ENCODE results near the gene OR6K6. TPM values are rescaled to one million over a fixed set of nuclear protein-coding genes. Genes with fewer than 3 reads are reported as not detected.

Gene OR6K6, protein sequence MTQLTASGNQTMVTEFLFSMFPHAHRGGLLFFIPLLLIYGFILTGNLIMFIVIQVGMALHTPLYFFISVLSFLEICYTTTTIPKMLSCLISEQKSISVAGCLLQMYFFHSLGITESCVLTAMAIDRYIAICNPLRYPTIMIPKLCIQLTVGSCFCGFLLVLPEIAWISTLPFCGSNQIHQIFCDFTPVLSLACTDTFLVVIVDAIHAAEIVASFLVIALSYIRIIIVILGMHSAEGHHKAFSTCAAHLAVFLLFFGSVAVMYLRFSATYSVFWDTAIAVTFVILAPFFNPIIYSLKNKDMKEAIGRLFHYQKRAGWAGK
- total RNA-seq: not detected

GRCh38 chr1:158754420-158754819, at the start of gene OR6K6:
Gene OR6K6, plus strand, starts transcription at chr1:158754720. Its CDS starts 168 bp downstream, at chr1:158754888.
- no peak for DNase-seq (ENCODE audit: low spot score)

DNA sequence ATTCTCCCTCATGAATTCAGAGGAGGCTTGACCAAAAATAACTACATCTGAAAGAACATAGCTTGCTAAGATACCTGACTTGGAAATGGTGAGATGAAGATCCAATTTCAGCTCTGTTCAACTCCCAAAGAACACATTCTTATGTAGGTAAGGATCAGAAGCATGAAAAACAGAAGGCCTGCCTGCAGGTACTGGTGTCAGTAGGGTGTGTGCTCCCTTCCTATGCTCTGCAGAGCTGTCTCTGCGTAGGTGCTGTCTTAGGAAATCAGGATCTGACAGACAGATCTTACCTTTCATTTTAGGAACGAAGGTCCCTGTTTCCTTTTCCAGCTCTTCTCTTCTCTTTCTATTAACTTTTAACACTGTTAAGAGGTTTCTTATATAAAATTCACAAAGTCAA, 48.4 kb upstream of the OR6K6 start:
- no peak for DNase-seq (ENCODE audit: low spot score)

DNA sequence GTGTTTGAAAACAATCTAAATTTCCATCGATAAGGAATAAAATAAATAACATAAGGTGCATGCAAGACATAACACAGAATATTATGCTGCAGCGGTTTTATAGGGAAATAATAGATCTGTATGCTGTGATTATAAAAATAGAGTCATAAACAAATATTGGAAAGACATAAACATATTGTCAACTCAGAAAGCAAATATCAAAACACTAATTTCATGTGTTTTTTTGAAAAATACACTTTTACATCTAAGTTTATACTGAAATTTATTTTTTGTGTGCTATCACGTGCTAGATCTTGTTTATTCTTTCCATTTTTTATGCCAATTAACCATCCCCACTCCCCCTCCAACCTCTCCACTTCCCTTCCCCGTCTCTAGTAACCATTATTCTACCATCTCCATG, 43.4 kb upstream of the OR6K6 start:
- no peak for DNase-seq (ENCODE audit: low spot score)

DNA sequence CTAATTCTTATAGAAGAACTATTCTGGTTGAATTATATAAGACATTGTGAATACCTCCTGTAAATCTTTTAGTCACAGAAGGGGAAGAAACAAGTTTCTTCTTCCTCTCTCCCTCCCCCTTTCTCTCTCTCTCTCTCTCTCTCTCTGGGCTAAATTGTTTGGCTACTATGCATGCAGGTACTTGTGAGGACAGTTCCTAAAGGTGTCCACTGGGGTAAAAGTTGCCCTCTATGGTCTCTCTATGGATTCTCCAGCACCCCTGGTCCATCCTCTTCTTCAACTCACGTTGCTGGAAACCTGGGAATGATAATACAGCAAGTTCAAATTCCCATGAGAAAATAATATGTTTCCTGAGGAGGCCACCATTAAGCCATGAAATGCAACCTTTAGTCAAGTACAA, 39.8 kb upstream of the OR6K6 start:
- DNase-seq (ENCODE audit: low spot score): no peak

GRCh38 chr1:158716335-158716734, 38.2 kb upstream of the OR6K6 start:
- DNase-seq (ENCODE audit: low spot score): no peak

DNA sequence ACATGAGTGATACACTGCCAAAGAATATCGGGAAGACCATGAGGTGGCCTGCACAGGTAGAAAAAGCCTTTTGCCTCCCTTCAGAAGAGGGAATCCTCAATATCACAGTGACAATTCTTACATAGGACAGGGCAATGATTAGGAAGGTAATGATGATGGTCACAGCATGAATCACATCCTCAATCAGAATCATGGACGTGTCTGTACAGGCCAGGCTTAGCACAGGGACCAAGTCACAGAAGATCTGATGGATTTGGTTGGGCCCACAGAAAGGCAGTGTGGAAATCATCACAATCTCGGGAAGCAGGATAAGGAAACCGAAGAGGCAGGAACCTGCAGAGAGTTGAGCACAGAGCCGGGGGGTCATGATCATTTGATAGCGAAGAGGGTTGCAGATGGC, 37.2 kb upstream of the OR6K6 start:
- DNase-seq (ENCODE audit: low spot score): no peak

DNA sequence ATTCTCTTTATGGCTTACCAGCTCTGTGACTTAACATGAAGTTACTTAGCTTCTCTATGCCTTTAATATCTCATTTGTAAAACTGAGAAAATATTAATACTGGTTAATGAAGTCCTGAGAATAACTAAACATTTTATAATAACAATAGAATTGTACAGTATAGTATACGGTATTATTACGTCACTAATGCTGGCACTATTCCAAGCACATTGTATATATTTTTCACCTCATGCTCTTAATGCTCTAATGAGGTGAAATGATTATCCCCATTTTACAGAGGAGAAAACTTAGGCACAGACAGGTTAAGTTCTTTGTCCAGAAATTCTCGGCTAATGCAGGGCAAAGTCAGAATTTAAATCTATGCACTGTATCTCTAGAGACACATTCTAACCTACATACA, 34.9 kb upstream of the OR6K6 start:
- no peak for DNase-seq (ENCODE audit: low spot score)

GRCh38 chr1:158720620-158721019, 33.9 kb upstream of the OR6K6 start, which contains the start of gene OR6K3:
Gene OR6K3, minus strand, starts transcription at chr1:158720720. Its CDS starts 2,605 bp downstream, at chr1:158718115.
- DNase-seq (ENCODE audit: low spot score): no peak

DNA sequence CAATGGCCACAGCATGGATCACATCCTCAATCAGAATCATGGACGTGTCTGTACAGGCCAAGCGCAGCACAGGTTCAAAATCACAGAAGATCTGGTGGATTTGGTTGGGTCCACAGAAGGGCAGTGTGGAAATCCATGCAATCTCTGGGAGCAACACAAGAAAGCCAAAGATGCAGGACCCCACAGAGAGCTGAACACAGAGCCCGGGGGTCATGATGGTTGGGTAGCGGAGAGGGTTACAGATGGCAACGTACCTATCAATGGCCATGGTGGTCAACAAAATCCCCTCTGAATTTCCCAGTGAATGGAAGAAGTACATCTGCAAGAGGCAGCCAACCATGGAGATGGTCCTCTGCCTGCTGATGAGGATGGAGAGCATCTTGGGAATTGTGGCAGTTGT, 30.1 kb upstream of the OR6K6 start:
- DNase-seq (ENCODE audit: low spot score): no peak

DNA sequence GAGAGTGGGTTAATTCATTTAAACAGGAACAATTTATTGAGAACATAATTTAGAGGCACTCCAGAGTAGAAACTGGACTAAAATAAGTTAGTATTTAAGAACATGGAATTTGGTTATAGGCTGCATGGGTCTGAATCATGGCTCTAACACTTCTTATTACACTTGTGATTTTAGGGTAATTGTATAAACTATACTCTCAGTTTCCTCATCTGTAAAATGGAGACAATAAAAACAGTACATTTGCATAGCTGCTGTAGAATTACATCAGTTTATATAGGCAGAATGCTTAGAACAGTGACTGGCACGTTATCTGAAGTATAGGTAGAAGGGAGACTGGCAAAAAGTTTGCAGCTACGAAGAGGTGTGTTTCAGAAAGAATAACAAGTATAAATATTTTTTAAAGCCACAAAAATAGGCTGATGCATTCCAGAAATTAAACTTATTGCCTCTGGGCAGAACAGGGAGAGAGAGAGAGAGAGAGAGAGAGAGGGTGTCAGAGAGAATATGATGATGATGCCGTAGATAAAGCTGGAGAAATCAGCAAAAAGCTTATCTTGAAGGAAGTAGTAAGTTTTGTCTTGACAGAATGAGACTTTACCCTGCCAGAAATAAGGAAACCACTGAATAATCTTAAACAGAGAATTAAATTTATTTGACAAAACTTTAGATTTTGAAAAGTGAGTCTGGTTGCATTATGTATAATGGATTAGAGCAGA, 25.9 kb upstream of the OR6K6 start:
- DNase-seq (ENCODE audit: low spot score): no peak

DNA sequence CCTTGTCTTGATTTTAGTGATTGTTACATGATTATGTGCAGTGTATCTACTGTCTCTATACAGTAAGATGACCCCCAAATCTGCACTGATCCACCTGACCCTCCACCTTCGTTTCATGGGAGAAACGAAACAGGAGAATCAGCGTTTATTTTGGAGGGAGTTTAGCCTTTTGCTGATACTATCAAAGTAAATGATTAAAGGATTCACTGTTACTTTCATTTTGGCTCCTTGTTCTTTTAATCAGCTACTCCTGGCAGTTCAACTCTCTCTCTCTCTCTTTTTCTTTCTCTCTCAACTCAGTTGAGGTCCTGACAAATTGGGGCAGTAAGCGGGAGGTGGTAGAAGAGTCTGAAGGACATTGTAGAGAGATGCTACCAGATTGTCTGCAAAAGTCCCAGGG, 24.1 kb upstream of the OR6K6 start:
- no peak for DNase-seq (ENCODE audit: low spot score)

- no peak for DNase-seq (ENCODE audit: low spot score)
Observed at GRCh38 chr1:158731707-158732106, 22.8 kb upstream of the OR6K6 start.

DNA sequence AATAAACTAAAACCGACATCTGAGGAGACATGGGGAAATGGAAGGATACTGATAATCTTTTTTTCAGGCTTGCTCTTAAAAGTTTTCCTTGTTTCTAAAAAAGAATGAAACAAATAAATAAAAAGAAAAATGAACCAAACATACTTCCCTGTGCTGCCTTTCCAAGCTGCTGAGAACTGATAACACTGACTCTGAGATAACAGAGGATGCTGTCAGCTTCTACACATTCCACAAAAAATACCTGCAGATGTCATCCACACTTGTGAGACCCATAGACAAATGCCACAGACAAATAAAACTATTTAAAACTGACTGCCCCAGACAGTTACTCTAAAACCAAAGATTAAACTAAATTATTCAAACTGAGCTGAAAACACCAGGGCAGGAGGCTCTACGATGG, 22.0 kb upstream of the OR6K6 start:
- no peak for DNase-seq (ENCODE audit: low spot score)

DNA sequence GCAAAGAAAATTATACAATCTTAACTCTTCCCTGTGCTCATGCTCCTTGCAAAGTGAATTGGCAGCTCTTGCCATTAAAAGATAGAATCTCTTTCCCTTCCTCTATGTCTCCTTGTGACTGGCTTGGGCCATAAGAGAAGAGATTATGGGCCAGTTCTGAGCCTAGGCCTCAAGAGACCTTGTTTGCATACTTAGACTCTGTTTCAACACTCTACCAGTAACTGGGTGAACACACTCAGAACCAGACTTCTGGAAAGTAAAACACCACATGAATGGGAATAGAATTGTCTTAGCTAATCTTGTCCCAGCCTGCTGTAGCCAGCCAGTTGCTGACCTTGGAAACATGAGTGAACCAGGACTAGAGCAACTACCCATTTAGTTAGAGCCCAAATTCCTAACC, 18.7 kb upstream of the OR6K6 start:
- DNase-seq (ENCODE audit: low spot score): no peak

DNA sequence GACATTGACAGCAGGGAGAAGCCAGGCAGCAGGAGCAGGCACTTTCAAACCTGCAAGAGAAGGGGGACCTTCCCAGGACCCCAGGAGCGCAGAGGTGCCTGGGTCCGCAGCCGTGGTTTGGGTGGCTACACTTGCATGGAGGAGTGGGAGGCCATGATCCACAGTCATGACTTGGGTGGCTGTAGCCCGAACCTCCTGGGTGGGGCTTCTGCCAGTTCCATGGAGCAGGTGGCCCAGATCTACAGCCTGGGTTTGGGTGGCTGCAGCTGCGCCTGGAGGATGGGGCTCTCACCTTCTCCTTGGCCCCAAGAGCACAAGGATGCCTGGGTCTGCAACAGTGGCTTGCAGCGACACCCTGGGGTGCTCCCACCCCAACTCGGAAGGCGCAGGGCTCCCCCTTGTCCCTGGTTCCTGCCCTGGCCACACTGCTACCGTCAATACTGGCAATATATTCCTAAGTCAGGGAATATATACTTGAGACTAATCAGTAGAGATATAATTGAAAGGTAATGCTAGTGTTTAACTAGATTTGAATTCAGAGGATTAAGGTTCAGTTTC, 2.3 kb upstream of the OR6K6 start:
- DNase-seq (ENCODE audit: low spot score): no peak

- no peak for DNase-seq (ENCODE audit: low spot score)
Observed at GRCh38 chr1:158771950-158772866, 17.7 kb downstream of the OR6K6 start, which contains the start of gene OR6N1. Gene OR6N1, minus strand, starts transcription at chr1:158772195. Its CDS starts 5,513 bp downstream, at chr1:158766682.

DNA sequence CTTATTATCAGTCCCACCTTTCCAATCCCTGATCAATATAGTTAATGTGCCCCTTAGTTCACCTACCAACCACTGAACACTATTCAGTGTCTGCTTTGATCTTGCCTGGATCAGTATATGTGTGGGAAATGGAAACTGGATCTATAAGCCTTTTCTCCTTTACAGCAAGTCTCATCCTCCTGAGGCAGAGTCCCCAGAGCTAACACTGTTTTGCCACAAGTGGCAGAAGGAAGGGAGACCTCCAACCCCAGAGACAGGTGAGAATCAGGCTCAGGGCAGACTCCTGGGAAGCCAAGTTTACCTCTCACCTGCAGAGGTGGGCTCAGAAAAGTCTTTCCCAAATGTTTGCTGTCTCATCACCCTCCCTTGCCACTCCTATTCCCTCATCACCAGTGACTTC, 26.6 kb downstream of the OR6K6 start, which contains the start of gene OR6N2:
Gene OR6N2, minus strand, starts transcription at position 101 of the 400 bp plus-strand sequence. CDS start 3,569 bp downstream, outside the sequence.
- no peak for DNase-seq (ENCODE audit: low spot score)

DNA sequence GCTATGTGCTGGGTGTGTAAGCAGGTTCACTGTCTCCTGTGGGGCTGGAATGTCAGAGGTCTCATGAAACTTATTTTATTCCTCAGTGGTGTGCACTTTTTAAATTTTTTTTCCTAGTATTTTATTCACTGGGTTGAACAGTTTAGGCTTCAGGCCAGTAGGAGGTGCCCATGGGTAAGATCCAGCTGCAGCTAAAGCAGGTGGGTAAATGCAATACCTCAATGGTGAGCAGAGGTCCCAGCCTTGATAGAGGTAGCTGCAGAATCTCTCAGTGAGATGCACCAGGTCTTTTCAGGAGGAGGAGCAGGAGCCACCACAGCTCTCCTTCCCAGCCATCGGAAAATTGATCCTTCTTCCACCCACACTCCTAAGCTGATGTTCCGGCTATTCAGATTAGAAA, 39.1 kb downstream of the OR6K6 start:
- no peak for DNase-seq (ENCODE audit: low spot score)

DNA sequence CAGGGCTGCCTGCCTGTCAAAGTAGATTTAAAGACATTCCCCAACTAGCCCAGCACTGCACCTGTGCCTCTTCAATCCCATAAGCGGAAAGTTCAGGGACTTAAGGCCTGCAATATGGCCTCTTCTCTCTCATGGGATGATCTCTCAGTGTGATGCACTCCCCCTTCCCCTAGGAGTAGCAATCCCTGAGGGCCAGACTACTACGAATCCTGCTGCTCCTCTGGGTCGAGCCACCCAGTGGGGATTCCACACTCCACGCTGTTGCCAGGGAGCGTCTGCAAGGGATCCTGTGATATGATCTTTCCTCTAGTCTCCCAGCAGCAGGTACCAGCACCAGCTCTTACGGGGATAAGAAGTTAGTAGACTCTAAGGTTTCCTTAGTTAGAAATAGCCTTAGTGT, 39.7 kb downstream of the OR6K6 start:
- no peak for DNase-seq (ENCODE audit: low spot score)

- no peak for DNase-seq (ENCODE audit: low spot score)
Observed at GRCh38 chr1:158798531-158798930, 44.0 kb downstream of the OR6K6 start.

DNA sequence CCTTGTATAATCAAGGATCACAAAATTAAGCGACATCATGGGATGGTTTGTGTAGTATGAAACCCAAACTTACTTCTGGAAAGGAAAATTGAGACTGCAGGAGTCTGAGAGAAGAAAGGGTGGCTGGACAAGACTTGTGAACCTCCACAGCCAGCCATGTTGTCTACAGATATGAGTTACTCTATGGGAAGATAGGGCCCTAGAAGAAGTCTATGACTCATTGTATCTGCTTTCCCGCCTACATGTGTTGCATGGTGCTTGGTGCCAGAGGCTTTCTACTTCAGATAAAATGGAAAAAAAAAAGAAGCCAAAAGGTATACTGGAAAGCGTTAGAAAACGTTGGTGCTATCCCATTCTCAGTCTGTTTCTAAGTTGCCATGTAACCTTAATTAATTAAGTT, 45.2 kb downstream of the OR6K6 start:
- no peak for DNase-seq (ENCODE audit: low spot score)

- DNase-seq (ENCODE audit: low spot score): no peak
Observed at GRCh38 chr1:158800526-158800925, 46.0 kb downstream of the OR6K6 start.

All from ureter (tissue), 1 donor.